HuH-7 (cell line): ENCODE results near the gene INSIG1.

ENCODE experiments used
- DNase-seq: peaks from one replicate; pipeline ENCODE4 v3.0.0; 2011; ENCODE audit warnings: low spot score

INSIG1 gene

GRCh38 chr7:155266440-155266839 lies 31.2 kb upstream of the INSIG1 start:
- no peak for DNase-seq

DNA sequence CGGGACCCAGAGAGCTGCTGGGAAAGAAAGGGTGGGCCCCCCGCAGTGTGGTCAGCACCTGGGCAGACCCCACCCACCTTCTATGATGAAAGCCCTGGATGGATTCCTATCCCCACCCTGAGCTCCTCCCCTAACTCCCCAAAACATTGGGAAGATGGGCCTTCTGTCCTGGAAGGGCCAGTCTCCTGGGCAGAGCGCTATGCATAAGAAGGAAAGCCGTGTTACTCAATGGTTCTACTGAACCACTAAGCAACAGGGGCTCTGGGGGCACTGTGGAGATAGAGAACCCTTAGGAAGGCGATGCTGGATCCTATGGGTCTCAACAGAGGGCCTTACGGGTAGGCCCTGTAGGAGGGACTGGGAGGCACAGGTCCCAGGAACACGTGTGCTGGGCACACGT lies 30.7 kb upstream of the INSIG1 start:
- DNase-seq: no peak

DNA sequence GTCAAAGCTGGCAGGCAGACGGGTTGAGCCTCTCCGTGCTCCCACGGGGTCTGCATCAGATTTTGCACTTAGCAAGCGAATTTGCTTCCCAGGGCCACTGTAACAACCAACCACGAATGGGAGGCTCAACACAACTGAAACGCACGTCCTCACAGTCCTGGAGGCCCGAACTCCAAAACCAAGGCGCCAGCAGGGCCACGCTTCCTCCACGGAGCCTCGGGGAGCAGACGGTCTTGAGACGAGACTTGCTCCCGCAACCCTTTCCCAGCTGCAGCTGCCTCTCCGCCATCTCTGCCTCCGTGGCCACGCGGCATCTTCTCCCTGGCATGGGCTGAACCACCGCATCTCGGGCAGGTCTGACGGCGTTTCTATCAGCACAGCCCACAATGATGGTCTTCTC lies 30.2 kb upstream of the INSIG1 start:
- no peak for DNase-seq

DNA sequence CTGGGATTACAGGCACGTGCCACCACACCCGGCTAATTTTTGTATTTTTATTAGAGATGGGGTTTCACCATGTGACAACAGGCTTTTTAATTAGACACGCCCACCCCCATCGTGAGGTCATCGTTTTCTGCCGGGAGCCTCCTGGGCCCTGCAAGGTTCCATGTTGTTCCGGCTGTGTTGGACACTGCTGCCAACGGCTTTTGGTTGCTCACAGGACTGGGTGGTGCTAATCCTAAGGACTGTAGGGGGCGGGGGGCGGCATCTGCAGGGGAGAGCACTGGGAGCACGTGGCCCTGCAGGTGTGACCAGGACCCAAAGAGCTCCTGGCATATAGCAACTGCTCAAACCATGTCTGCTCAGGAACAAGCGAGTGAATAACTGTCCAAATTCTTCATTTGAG lies 29.5 kb upstream of the INSIG1 start:
- DNase-seq: no peak

DNA sequence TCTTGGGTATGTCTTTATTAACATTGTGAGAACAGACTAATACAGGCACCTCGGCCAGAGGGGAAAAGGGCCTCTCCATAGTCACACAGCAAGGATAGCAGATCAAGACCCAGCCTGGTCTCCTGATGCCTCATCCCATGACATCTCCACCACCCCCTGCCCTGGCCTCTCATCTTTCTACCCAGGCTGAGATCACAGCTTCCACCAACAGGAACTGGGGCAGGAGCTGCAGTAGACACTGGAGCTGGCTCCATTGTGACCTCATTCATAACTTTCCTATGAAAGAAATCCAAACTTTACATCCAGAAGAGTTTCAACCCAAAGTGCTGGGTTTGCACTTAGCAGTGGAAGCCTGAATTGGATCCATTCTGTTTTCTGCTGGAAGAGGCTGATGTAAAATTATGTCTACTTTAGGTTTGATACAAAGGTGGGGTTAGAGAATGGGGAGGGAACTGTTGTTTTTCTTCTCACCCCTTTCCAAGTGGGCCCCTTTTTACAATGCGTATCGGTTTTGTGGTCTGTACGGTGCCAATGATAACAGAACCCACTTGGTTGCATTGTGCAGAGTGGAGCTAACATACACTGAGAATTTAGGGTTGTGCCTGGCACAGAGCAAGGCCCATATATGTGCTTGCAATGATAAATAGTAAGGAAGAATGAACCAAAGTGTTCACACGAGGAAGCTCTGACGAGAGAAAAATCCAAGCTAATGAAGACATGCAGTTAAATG lies 28.6 kb upstream of the INSIG1 start:
- DNase-seq: no peak

DNA sequence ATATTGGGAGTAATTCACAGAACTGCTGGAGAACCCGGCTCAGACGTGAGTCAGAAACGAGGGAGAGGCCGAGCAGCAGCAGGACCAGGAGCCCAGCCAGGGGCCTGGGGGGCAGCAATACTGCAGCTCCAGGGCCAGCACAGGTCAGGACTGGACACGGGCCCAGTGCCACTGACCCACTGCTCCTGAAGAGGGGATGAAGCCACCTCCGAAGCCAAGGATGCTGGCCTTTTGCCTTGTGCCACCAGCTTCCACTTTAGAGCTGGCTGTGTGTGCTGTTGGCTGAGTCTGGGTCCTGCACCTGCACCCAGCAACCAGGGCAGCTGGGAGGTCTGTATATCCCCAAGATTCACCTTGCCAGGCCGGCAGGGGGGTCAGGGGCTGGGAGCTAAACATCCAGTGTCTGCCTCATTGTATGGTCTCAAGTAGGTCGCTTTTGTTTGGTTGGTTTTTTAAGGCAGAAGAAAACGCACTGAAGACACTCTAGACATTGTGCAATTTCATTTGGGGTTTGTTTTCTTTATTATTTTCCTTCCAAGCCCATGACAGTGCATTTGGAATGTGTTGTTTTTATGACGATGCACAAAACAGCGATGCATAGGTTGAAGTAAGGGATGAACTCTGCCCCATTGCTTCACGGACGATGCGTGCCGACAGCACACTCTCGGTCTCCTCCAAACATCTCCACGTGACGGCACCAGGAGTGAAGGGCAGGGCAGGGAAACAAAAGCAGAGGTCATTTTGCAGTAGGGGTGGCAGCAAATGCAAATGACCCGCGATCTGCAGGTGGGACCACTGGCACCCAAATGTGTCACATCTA lies 27.7 kb upstream of the INSIG1 start:
- peak; percentile 53 for DNase-seq

- no peak for DNase-seq
Measured at GRCh38 chr7:155270861-155271260, 26.8 kb upstream of the INSIG1 start.

- no peak for DNase-seq
Measured at GRCh38 chr7:155274633-155275355, 22.9 kb upstream of the INSIG1 start.

GRCh38 chr7:155276042-155276799 lies 21.5 kb upstream of the INSIG1 start:
- DNase-seq: no peak

DNA sequence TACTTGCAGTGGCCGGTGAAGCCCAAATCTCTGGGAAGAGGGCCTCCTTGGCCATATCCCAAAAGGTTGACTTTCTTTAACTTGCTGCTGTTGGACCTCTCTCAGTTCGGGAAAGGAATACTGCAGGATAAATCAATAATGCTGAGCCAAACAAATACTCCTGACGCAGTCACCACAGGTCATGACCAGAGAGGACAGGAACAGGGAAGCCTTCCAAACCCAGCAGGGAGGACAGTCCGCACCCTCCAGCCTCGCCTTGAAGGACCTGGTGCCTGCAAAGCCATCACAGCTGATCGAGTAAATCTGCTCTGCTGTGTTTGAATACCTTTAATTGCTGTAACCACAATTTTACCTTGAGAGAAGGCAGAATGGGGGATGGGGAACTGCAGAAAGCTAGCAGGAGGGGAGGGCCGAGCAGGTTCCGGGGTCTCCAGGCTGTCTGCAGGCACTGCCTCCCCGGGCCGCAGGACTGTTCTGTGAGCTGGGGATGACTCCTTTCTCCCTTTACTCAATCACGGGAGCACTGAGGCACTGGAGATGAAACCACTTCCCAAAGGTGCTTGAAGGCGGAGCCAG lies 20.8 kb upstream of the INSIG1 start:
- DNase-seq: no peak

GRCh38 chr7:155277385-155277994 lies 20.2 kb upstream of the INSIG1 start:
- DNase-seq: no peak

DNA sequence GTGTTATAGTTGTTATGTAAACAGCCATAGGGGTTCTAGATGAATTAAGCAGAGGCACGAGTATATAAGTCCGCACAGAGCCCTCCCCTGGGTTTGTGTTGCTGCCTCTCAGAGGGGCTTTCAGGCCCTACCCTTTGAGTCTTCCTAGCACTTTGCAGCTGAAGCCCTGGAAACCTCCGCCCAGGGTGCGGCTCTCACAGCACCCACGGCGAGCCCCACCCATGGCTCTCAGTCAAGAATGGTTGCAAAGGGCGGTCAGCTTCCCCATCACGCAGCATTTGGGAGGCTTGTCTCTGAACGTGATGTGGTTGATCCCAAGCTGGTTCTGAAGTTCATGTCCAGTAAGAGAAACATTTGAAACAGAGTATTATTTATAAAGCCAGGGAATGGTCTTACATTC lies 18.8 kb upstream of the INSIG1 start:
- no peak for DNase-seq

DNA sequence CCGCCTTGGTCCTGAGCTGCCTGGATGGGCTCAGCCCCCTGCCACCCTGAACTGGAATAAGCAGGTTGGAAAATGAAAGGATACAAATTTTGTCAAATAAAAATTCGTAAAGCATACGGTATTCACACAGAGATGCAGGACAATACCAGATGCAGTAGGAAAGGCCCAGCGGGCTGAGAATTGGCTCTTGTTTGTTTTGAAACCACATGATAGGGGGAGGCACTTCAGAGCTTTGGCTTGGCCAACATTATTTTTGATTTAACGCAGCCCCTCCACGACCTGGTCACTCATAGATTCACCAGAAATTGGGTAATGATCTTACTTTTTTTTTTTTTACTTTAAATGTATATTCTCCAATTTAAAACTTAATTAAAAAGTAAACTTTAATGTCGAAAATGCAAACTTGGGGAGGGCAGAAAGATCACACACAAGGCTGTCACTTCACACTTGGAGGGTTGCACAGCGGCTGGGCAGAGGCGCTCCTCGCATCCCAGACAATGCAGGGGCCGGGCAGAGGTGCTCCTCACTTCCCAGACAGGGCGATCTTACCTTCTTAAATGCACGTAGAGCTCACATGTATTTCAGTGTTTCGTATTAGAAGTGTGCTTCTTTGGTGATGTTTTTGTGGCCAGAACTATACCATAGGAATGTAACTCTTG lies 17.8 kb upstream of the INSIG1 start:
- DNase-seq: no peak

GRCh38 chr7:155280446-155281397 lies 17.0 kb upstream of the INSIG1 start:
- no peak for DNase-seq

- no peak for DNase-seq
Measured at GRCh38 chr7:155281398-155281969, 16.2 kb upstream of the INSIG1 start.

DNA sequence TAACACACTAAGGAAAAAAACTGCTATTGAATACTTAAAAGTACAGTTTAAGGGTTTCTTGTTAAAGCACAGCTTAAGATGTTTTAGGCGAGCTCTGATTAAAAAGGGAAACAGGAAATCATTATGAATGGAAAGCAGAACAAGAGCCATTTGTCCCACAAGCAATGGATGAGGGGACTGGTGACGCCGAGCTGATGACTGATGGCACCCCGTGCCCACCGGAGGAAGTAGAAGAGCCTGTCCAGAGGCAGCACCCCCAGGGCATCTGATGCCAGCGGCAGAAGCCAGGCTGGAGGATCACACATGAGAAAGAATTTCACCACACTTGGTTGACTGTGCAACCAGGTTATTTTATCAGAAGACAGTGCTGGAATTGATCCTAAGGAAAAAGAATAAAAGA lies 15.0 kb upstream of the INSIG1 start:
- no peak for DNase-seq

GRCh38 chr7:155283565-155284194 lies 14.0 kb upstream of the INSIG1 start:
- no peak for DNase-seq

DNA sequence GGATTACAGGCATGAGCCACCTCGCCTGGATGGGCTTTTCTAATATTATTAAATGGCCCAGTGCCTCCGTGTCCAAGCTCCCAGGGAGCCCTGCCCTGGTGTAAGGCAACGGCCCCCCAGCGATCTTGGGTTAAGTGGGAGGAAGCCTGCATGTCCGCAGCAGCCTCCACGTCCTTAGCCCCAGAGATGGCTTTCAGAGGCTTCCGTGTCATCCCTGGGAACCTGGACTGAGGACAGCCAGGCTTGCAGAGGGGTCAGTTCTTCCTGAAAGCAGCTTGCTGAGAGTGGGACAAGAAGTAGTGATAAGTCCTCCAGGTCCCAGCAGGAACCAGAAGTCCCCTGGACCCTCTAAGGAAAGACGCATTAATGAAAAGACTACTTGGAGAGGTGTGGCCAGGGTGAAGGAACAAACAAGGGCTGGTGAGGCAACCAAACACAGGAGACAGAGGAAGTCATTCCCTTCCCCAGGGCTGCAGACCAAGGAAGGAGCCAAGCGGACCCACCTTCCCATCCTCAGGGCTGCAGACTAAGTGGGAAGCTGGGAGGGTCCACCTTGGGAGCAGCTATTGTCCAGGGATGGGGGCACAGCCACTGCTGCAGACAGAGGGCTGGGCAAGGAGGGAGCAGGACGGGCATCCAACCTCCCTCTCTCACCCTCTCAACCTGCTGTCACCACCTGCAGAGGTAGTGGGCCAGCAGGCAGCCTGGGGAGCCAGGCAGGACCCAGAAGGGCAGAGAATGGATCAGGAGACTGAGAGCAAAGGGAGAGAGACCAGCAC lies 13.0 kb upstream of the INSIG1 start:
- DNase-seq: no peak
